DND-41 (cell line): ENCODE measurements around the gene UBAC1.

Source experiments
- ATAC-seq: fragments of 200-7000 bp; cut with Tn5 transposase; 3 replicates; pipeline ENCODE4 v1.9.1; 2021; ENCODE audit warnings: low read depth; ENCODE audit not compliant: insufficient read depth
- DNase-seq: peaks from one replicate; pipeline ENCODE4 v3.0.0-alpha.2; 2020
- H2AFZ ChIP-seq: 2 replicates; pipeline ENCODE4 v1.6.0; 2012; ENCODE audit warnings: low read depth, low read length
- H3K27ac ChIP-seq: 2 replicates; pipeline ENCODE4 v1.5.1; 2012; ENCODE audit warnings: low read length, inconsistent platforms
- H3K27me3 ChIP-seq: fragments of 200-600 bp; sonication (generic); 2 replicates; pipeline ENCODE4 v1.6.0; 2012; ENCODE audit warnings: low read length, mild to moderate bottlenecking, inconsistent platforms; ENCODE audit not compliant: insufficient read depth, poor library complexity
- H3K36me3 ChIP-seq: 2 replicates; pipeline ENCODE4 v1.5.1; 2012; ENCODE audit warnings: low read length, inconsistent platforms; ENCODE audit not compliant: insufficient read depth
- H3K4me1 ChIP-seq: 2 replicates; pipeline ENCODE4 v1.5.1; 2012; ENCODE audit warnings: mild to moderate bottlenecking, low read length; ENCODE audit not compliant: insufficient read depth
- H3K4me2 ChIP-seq: 2 replicates; pipeline ENCODE4 v1.6.0; 2012; ENCODE audit warnings: mild to moderate bottlenecking, moderate library complexity, low read length, inconsistent platforms; ENCODE audit not compliant: insufficient read depth
- H3K4me3 ChIP-seq, 2 experiments: fragments of 200-600 bp in 1 of 2; shearing (Covaris generic) in 1 of 2; 2 replicates each; pipeline ENCODE4 v1.5.1; 2012 to 2016; ENCODE audit warnings: inconsistent platforms in 2 of 2, low read length in 2 of 2, mild to moderate bottlenecking in 2 of 2, low read depth in 1 of 2, moderate library complexity in 1 of 2
- H3K79me2 ChIP-seq: 2 replicates; pipeline ENCODE4 v1.6.0; 2012; ENCODE audit warnings: low read length, inconsistent platforms; ENCODE audit not compliant: insufficient read depth
- H3K9ac ChIP-seq: 2 replicates; pipeline ENCODE4 v1.6.0; 2012; ENCODE audit warnings: low read depth, mild to moderate bottlenecking, inconsistent platforms, low read length, moderate library complexity
- H3K9me3 ChIP-seq: 2 replicates; pipeline ENCODE4 v1.5.1; 2012; ENCODE audit warnings: low read length, moderate library complexity, mild to moderate bottlenecking, inconsistent platforms; ENCODE audit not compliant: insufficient read depth, severe bottlenecking
- H4K20me1 ChIP-seq: 2 replicates; pipeline ENCODE4 v1.6.0; 2012; ENCODE audit warnings: low read length; ENCODE audit not compliant: insufficient read depth
- CTCF ChIP-seq: IDR thresholded peaks from 2 replicates; pipeline ENCODE4 v1.5.1; 2012; ENCODE audit warnings: borderline replicate concordance, low read length, moderate library complexity, mild to moderate bottlenecking; ENCODE audit not compliant: poor library complexity, severe bottlenecking; ENCODE audit errors: extremely low read depth
- EZH2 ChIP-seq: IDR thresholded peaks from 3 replicates; pipeline ENCODE4 v1.6.1; 2012; ENCODE audit warnings: borderline replicate concordance, low read depth, mild to moderate bottlenecking, moderate library complexity, low read length, inconsistent platforms; ENCODE audit not compliant: severe bottlenecking

Gene UBAC1

GRCh38 chr9:135924628-135925338 lies 36.4 kb downstream of the UBAC1 start:
- Histone ChIP-seq H3K36me3 (no peaks in the 10 kb centered on the region), H3K4me1 (no peaks in the 10 kb centered on the region), H2AFZ (no peak overlapping the region), H3K27me3 (no peaks in the 10 kb centered on the region), H3K9me3 (no peaks in the 10 kb centered on the region), H3K79me2 (no peaks in the 10 kb centered on the region), H3K9ac (no peak overlapping the region), H3K27ac (no peak overlapping the region), H3K4me3 (no peak overlapping the region), H3K4me2 (no peak overlapping the region), H4K20me1 (peaks cover 24% of the 10 kb centered on the region)
- ATAC-seq (no peak), DNase-seq (no peak)
- no peak for TF ChIP-seq EZH2
- peak; percentile 11 for TF ChIP-seq CTCF

GRCh38 chr9:135923508-135923907 lies 37.7 kb downstream of the UBAC1 start:
- H3K4me2 ChIP-seq, result no peak overlapping the region
- no peaks in the 10 kb centered on the region for H3K9me3 ChIP-seq
- ATAC-seq (no peak), DNase-seq (no peak)
- no peak overlapping the region for H3K27ac ChIP-seq
- H3K4me3 ChIP-seq, result no peak overlapping the region
- no peaks in the 10 kb centered on the region for H3K36me3 ChIP-seq
- no peaks in the 10 kb centered on the region for H3K79me2 ChIP-seq
- H3K27me3 ChIP-seq, result no peaks in the 10 kb centered on the region
- peaks cover 21% of the 10 kb centered on the region for H4K20me1 ChIP-seq
- no peak overlapping the region for H2AFZ ChIP-seq
- TF ChIP-seq CTCF (no peak), EZH2 (no peak)
- no peak overlapping the region for H3K9ac ChIP-seq
- no peaks in the 10 kb centered on the region for H3K4me1 ChIP-seq

GRCh38 chr9:135921749-135922310 lies 39.3 kb downstream of the UBAC1 start:
- H3K9me3 ChIP-seq, result no peaks in the 10 kb centered on the region
- no peaks in the 10 kb centered on the region for H3K79me2 ChIP-seq
- no peaks in the 10 kb centered on the region for H3K36me3 ChIP-seq
- no peak overlapping the region for H2AFZ ChIP-seq
- no peak overlapping the region for H3K4me2 ChIP-seq
- H3K4me3 ChIP-seq, result no peak overlapping the region
- H3K27me3 ChIP-seq, result no peaks in the 10 kb centered on the region
- H3K9ac ChIP-seq, result no peak overlapping the region
- H3K4me1 ChIP-seq, result no peaks in the 10 kb centered on the region
- H4K20me1 ChIP-seq, result peaks cover 5% of the 10 kb centered on the region; the same call in 1 of the 2 replicates
- ATAC-seq (no peak; the same call in 2 of the 3 replicates), DNase-seq (no peak)
- no peak overlapping the region for H3K27ac ChIP-seq
- TF ChIP-seq EZH2, result no peak
- TF ChIP-seq CTCF, result no peak
